ENCODE data around the gene ACSL6.

ACSL6 gene

GRCh38 chr5:131984956-131985665, 26.3 kb downstream of the ACSL6 start:
- ChIA-PET POLR2A (no interaction called here), CTCF (no interaction called here)
- TF ChIP-seq, protein P1, sequence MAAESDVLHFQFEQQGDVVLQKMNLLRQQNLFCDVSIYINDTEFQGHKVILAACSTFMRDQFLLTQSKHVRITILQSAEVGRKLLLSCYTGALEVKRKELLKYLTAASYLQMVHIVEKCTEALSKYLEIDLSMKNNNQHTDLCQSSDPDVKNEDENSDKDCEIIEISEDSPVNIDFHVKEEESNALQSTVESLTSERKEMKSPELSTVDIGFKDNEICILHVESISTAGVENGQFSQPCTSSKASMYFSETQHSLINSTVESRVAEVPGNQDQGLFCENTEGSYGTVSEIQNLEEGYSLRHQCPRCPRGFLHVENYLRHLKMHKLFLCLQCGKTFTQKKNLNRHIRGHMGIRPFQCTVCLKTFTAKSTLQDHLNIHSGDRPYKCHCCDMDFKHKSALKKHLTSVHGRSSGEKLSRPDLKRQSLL (tag by site-specific recombination; IDR thresholded peaks at IDR 0.05) = no peak
- TF ChIP-seq ZNF175 (tag by site-specific recombination; IDR thresholded peaks at IDR 0.05) (no peak), ZNF645 (tag by site-specific recombination; IDR thresholded peaks at IDR 0.05) (no peak), ZNF549 (tag by site-specific recombination; IDR thresholded peaks at IDR 0.05) (no peak), KLF16 (tag by site-specific recombination; IDR thresholded peaks at IDR 0.05) (no peak), ZXDB (tag by site-specific recombination; IDR thresholded peaks at IDR 0.05) (no peak), ZNF837 (tag by site-specific recombination; IDR thresholded peaks at IDR 0.05) (no peak), ZNF555 (tag by site-specific recombination; conservative IDR thresholded peaks at IDR 0.05) (no peak), ZNF670 (tag by site-specific recombination; IDR thresholded peaks at IDR 0.05; ENCODE audit: low read depth) (no peak), ZNF660 (tag by site-specific recombination; IDR thresholded peaks at IDR 0.05) (no peak)
- no peak overlapping the region for H3K4me3 ChIP-seq (ENCODE audit: low read depth, low read length)
- no peak overlapping the region for H3K27ac ChIP-seq (ENCODE audit: extremely low read depth, low read depth, low read length)
- no peaks in the 10 kb centered on the region for H3K4me1 ChIP-seq (ENCODE audit: control insufficient read depth, insufficient read depth, low read length)
- no peaks in the 10 kb centered on the region for H3K36me3 ChIP-seq (ENCODE audit: control insufficient read depth in 2 of 2, insufficient read depth in 1 of 2, low read length in 2 of 2)
- H3K9me3 ChIP-seq (ENCODE audit: control insufficient read depth, insufficient read depth, low read depth, low read length) = no peaks in the 10 kb centered on the region

DNA sequence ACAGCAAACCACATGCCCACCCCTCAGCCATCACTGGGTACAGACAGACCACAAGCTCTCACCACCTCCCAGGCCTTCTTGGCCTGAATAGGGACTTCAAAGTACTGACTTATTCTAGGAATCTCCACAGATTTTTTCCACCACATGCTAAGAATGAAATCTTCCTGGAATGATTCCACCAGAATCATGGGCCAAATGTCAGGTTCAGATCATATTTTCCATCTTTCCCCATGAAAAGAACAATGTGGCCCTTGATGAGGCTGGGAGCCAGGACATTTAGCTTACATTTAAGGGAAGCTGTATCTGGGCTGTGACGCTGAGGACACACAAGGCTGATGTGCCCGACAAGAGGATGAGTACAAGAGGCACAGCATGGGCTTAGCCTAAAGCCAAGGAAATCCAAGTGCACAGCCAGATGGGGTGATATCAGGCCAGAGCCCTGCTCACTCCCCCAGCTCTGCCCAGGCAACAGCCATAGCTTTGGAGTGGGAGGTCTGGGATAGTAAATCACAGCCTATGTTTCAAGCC, 28.1 kb downstream of the ACSL6 start:
- Histone ChIP-seq H3K27ac (ENCODE audit: extremely low read depth, low read depth, low read length) (no peak overlapping the region), H3K9me3 (ENCODE audit: control insufficient read depth, insufficient read depth, low read depth, low read length) (no peaks in the 10 kb centered on the region), H3K36me3 (ENCODE audit: control insufficient read depth in 2 of 2, insufficient read depth in 1 of 2, low read length in 2 of 2) (no peaks in the 10 kb centered on the region), H3K4me3 (ENCODE audit: low read depth, low read length) (no peak overlapping the region), H3K4me1 (ENCODE audit: control insufficient read depth, insufficient read depth, low read length) (no peaks in the 10 kb centered on the region)
- TF ChIP-seq ZNF121 (tag by site-specific recombination; IDR thresholded peaks at IDR 0.05) = no peak
- TF ChIP-seq MEIS1 (CRISPR knock-in tag; IDR thresholded peaks at IDR 0.05; ENCODE audit: borderline replicate concordance) = no peak
- TF ChIP-seq ZNF132 (tag by site-specific recombination; IDR thresholded peaks at IDR 0.05; ENCODE audit: borderline replicate concordance) = no peak
- TF ChIP-seq ZNF239 (tag by site-specific recombination; IDR thresholded peaks at IDR 0.05) = no peak
- TF ChIP-seq ZBTB17 (tag by site-specific recombination; IDR thresholded peaks at IDR 0.05) = no peak
- TF ChIP-seq ZNF692 (tag by site-specific recombination; IDR thresholded peaks at IDR 0.05) = no peak
- no peak for TF ChIP-seq ZBTB8A (tag by site-specific recombination; IDR thresholded peaks at IDR 0.05)
- TF ChIP-seq ZBTB48 (tag by site-specific recombination; IDR thresholded peaks at IDR 0.05) = no peak
- TF ChIP-seq KLF17 (tag by site-specific recombination; IDR thresholded peaks at IDR 0.05) = no peak
- TF ChIP-seq, protein P2, sequence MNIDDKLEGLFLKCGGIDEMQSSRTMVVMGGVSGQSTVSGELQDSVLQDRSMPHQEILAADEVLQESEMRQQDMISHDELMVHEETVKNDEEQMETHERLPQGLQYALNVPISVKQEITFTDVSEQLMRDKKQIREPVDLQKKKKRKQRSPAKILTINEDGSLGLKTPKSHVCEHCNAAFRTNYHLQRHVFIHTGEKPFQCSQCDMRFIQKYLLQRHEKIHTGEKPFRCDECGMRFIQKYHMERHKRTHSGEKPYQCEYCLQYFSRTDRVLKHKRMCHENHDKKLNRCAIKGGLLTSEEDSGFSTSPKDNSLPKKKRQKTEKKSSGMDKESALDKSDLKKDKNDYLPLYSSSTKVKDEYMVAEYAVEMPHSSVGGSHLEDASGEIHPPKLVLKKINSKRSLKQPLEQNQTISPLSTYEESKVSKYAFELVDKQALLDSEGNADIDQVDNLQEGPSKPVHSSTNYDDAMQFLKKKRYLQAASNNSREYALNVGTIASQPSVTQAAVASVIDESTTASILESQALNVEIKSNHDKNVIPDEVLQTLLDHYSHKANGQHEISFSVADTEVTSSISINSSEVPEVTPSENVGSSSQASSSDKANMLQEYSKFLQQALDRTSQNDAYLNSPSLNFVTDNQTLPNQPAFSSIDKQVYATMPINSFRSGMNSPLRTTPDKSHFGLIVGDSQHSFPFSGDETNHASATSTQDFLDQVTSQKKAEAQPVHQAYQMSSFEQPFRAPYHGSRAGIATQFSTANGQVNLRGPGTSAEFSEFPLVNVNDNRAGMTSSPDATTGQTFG (tag by site-specific recombination; IDR thresholded peaks at IDR 0.05; ENCODE audit: borderline replicate concordance) = no peak
- no peak for TF ChIP-seq KLF7 (tag by site-specific recombination; IDR thresholded peaks at IDR 0.05; ENCODE audit: borderline replicate concordance)
- POLR2A ChIA-PET = no interaction called here
- CTCF ChIA-PET = interaction anchor here (1.2 kb wide), 1 partner anchor 394 kb away, joined by 3 read pairs; no protein-coding TSS in a partner anchor

All from HEK293 (cell line).